ENCODE results near the gene ALDH7A1.

ALDH7A1 gene

DNA sequence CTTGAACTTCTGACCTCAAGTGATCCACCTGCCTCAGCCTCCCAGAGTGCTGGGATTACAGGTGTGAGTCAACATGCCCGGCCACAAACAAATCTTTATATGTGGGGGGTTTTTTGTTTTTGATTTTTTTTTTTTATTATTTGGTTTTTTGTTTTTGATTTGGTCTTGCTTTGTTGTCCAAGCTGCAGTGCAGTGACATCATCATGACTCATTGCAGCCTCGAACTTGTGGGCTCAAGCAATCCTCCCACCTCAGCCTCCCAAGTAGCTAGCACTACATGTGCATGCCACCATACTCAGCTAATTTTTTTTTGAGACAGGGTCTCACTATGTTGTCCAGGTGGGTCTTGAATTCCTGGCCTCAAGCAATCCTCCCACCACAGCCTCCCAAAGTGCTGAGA is 42.4 kb downstream of the ALDH7A1 start:
- DNase-seq (ENCODE audit: low spot score) = no peak
- no peak for TF ChIP-seq CTCF (IDR thresholded peaks at IDR 0.05; ENCODE audit: extremely low read depth, insufficient read depth, missing control alignments)
- in situ Hi-C loops (cut with MboI; ENCODE audit: low pct_unique_long_range_greater_than_20kb, low sequenced_read_pairs, unreplicated experiment) = no loop called here

DNA sequence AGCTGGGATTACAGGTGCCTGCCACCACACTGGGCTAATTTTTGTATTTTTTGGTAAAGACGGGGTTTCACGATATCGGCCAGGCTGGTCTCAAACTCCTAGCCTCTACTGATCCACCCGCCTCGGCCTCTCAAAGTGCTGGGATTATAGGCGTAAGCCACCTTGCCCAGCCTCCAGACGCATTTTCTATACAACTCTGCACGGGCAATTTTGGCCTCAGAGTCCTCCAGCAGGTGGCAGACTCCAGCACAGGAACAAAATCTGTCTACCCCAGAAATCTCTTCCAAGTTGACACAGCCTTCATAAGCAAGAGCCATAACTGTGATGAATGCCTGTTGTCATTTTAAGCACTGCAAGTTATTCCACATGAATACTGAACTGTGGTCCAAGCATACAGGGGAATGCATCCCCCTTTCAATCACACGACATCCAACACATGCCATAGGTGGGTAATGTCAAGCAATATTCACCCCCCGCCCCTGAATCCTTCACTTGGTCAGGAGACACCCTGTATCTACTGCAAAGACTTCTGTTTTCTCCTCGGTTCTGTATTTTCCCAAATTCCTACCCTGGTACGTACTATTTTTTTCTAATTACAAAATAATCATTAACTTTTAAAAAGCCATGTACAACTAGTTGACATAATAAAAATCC is 50.8 kb downstream of the ALDH7A1 start:
- peak; percentile 38 for DNase-seq (ENCODE audit: low spot score)
- TF ChIP-seq CTCF (IDR thresholded peaks at IDR 0.05; ENCODE audit: extremely low read depth, insufficient read depth, missing control alignments) = peak; percentile 74
- in situ Hi-C loops (cut with MboI; ENCODE audit: low pct_unique_long_range_greater_than_20kb, low sequenced_read_pairs, unreplicated experiment) = no loop called here

DNA sequence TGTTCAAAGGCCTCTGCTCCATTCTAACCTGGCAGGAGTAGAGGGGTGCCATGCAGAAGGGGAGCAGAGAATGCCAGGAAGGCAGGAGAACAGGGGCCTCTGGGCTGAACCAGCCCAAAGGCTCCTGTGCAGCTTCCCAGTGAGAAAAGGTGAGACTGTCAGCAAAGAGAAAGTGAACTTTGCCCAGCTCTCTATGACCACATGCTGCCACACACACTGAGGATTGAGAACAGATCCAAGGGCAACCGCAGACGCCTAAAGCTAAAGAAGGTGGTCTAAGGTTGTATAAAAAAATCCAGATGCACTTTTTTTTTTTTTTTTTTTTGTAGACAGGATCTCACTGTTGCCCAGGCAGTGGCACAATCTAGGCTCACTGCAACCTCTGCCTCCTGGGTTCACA is 51.4 kb downstream of the ALDH7A1 start:
- no peak for DNase-seq (ENCODE audit: low spot score)

GRCh38 chr5:126543009-126543408 is 52.0 kb downstream of the ALDH7A1 start:
- DNase-seq (ENCODE audit: low spot score) = no peak
- in situ Hi-C loops (cut with MboI; ENCODE audit: low pct_unique_long_range_greater_than_20kb, low sequenced_read_pairs, unreplicated experiment) = no loop called here
- no peak for TF ChIP-seq CTCF (IDR thresholded peaks at IDR 0.05; ENCODE audit: extremely low read depth, insufficient read depth, missing control alignments)

More for the DNA sequence above, 51.4 kb downstream of the ALDH7A1 start:
- TF ChIP-seq CTCF (IDR thresholded peaks at IDR 0.05; ENCODE audit: extremely low read depth, insufficient read depth, missing control alignments) = no peak
- in situ Hi-C loops (cut with MboI; ENCODE audit: low pct_unique_long_range_greater_than_20kb, low sequenced_read_pairs, unreplicated experiment) = no loop called here

DNA sequence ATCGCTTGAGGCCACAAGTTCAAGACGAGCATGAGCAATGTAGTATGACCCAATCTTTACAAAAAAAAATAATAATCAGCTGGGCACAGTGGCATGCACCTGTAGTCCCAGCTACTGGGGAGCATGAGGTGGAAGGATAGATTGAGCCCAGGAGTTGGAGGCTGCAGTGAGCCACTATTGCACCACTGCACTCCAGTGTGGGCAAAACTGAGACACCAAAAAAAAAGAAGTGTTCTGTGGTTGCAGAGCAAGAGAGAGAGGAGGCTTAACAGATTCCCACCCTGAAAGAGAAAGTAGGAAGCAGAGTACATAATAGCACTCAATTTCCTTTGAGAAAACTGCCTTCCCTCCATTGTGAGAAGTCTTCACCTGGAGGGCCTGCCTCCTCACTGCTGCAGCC is 52.6 kb downstream of the ALDH7A1 start:
- no peak for TF ChIP-seq CTCF (IDR thresholded peaks at IDR 0.05; ENCODE audit: extremely low read depth, insufficient read depth, missing control alignments)
- no peak for DNase-seq (ENCODE audit: low spot score)
- in situ Hi-C loops (cut with MboI; ENCODE audit: low pct_unique_long_range_greater_than_20kb, low sequenced_read_pairs, unreplicated experiment) = no loop called here

DNA sequence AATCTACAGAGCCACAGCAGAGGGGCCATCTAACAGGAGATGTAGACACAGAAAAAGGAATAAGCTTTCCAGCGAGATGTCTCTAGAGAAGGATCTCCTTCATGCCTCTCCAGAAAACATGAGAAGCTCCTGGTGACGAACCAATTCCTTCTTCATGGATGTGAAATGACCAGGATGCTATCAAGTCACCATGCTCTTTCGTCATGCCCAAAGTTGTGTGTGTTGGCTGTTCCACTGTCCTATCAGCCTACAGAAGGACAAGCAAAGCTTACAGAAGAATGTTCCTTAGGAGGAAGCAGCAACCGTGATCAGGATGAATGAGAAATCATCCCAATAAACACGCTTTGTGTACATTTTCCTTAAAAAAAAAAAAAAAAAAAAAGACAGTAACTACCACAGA is 54.4 kb downstream of the ALDH7A1 start:
- in situ Hi-C loops (cut with MboI; ENCODE audit: low pct_unique_long_range_greater_than_20kb, low sequenced_read_pairs, unreplicated experiment) = no loop called here
- no peak for DNase-seq (ENCODE audit: low spot score)
- no peak for TF ChIP-seq CTCF (IDR thresholded peaks at IDR 0.05; ENCODE audit: extremely low read depth, insufficient read depth, missing control alignments)
